HL-60/S4 (cell line): ENCODE data around the gene TCF12.

Experiments used
- in situ Hi-C: fragments of 300-500 bp; cut with MboI; formaldehyde crosslinking; loops from 2 replicates; pipeline ENCODE4 v1.14.3; 2022; ENCODE audit warnings: low sequenced_read_pairs

Gene TCF12

DNA sequence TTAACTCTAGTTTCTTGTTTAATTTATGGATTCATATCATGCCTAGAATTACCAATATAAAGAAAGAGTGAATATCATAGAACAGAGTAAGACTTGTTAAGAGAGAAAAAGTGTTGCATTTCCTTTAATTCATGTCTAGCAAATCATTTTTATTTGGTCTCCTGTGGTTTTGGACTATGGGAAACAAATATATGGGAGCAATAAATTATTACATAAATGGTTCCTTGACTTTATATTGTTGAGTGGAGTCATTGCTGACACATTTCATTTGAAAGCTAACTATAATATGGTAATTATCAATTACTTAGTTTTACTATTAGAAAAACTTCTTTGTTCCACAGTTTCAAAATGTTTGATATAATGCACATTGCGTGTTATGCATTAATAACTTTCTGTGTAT, 313.1 kb downstream of the TCF12 start:
- in situ Hi-C loops: no loop called here

DNA sequence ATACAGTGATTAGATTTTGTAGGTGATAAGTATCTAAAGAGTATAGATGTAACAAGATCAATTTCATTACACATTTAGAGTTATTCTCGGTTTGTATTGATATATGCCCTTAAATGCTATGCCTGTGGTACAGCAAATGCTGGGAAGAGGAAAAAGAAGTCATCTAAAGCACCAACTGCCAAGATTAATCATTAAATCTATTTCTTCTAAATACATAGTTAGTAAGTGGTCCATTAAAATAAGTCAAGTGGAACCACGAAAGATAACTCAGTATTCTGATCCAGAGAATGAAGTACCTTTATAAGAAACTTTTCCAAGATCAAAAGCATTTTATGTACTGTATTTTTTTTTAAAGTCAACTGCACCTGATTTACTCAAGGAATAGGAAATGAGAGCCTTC, 315.7 kb downstream of the TCF12 start:
- in situ Hi-C loops: no loop called here

DNA sequence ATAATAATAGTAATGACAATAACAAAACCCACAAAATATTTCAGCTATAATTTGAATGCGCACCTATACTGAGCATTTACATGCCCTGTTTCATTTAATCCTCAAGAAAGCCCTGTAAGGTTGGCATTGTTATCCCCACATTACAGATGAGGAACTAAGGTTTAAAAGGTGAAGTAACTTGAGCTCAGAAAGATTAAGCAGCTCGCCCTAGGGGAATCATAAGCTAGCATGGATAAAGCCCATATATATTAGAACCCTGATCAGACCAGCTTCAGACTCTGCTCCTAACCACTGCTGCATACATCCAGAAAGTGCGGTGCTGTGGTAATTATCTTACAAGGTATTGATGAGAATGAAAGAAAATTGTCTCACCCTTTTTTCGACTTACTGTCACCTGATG, 316.7 kb downstream of the TCF12 start:
- in situ Hi-C loops: no loop called here

GRCh38 chr15:57235873-57236272, 317.4 kb downstream of the TCF12 start:
- in situ Hi-C loops: no loop called here

- in situ Hi-C loops: no loop called here
These were observed 318.3 kb downstream of the TCF12 start for GRCh38 chr15:57236561-57237300.

- in situ Hi-C loops: no loop called here
These were observed 318.8 kb downstream of the TCF12 start for GRCh38 chr15:57237301-57237642.

DNA sequence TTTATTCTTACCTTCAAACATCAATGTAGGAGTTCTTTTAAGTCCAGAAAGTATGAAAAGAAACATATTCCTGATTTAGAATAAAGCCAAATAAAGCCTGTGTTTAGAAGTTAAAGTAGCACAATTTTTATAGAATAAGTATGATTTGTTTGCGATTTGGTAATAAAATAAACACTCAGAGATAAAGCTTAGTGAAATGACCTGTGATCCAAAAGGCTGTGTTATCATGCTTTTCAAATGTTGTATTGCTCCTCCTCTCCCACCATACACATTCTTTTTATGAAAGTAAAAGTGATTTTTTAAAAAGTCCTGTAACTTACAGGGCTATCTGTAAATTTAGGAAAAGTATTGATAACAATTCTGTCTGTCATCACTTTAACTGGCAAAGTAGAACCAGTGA, 319.2 kb downstream of the TCF12 start:
- in situ Hi-C loops: no loop called here

DNA sequence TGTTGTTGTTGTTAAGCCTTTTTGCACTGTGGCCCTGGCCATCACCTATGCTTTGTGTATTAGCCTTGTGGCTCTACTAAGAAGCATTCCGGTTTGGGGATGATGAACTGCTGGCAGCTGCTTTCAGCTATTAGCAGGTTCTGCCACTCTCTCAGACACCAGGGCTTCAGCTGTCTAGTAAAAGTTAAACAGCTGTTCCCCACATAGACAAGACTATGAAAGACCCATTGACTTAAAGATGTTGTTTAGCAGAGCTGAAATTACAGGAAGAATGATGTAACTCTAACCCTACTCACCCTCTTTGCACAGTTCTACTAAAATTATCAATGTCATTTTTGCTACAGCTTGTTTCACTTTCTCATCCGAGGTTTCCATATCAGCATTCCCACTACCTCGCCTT, 326.7 kb downstream of the TCF12 start:
- in situ Hi-C loops: no loop called here

- in situ Hi-C loops: no loop called here
These were observed 327.3 kb downstream of the TCF12 start for GRCh38 chr15:57245714-57246113.

DNA sequence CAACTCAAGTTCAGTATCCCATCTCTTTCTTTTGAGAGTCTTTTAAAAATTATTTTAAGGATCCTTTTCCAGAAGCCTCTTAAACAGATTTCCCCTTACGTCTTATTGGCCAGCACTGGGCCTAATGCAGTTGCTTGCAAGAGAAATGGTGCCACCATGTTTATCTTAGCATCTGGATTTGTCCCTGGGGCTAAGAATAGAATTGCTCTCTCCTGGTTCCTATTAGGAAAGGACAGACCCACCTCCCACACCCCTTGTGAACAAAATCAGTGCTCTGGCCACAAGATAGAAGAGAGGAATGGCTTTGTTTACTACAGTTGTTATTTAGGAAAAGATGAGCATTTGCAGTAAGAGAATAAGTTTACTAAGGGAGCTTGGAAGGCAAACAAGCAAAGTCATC, 329.6 kb downstream of the TCF12 start:
- in situ Hi-C loops: no loop called here

DNA sequence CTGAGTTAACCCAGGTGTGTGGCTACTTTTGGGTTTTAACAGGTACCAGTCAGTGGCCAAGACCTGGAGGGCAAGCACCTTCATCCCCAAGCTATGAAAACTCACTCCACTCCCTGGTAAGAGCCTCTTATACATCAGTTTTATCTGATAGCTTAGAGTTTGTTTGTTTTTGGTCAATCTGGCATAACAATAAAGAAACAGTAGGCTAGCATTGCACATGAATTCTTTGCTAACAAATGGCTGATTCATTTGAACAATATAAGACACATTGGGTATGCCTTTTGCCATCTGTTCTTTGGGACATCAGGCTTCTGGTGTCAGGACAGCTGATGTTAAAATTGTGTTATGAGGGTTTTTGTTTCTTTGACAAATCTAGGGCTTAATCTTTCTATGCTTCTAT, 332.9 kb downstream of the TCF12 start:
- in situ Hi-C loops: no loop called here

- in situ Hi-C loops: no loop called here
These were observed 333.5 kb downstream of the TCF12 start for GRCh38 chr15:57251941-57252340.

DNA sequence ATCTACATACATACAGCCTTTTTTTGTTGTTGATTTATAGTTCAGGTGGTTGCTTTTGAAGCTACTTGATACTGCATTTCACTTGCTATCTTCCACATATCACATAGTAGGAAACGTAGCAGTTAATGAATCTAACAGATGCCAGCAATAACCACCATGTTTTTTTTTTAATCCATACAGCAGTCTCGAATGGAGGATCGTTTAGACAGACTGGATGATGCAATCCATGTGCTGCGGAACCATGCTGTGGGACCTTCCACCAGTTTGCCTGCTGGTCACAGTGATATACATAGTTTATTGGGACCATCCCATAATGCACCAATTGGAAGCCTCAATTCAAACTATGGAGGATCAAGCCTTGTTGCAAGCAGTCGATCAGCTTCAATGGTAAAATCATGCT, 334.6 kb downstream of the TCF12 start:
- in situ Hi-C loops: no loop called here

DNA sequence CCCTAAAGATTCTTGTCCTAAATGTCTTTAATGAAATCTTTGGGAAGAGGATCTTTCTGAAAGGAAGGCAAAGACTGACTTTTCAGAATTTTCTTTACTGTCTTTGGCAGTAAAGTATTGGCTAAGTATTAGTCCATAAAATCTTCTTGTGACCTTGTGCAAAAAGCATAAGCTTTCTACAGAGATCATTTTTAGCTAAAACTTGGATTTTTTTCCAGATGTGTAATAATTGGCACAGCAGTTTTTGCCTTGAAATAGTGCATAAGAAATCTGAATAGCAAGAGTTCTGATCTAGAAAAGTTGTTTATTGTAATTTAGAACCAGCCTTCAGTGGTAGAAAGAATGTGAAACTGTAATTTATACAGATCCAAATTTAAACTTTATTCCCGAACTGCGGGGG, 335.1 kb downstream of the TCF12 start:
- in situ Hi-C loops: no loop called here

DNA sequence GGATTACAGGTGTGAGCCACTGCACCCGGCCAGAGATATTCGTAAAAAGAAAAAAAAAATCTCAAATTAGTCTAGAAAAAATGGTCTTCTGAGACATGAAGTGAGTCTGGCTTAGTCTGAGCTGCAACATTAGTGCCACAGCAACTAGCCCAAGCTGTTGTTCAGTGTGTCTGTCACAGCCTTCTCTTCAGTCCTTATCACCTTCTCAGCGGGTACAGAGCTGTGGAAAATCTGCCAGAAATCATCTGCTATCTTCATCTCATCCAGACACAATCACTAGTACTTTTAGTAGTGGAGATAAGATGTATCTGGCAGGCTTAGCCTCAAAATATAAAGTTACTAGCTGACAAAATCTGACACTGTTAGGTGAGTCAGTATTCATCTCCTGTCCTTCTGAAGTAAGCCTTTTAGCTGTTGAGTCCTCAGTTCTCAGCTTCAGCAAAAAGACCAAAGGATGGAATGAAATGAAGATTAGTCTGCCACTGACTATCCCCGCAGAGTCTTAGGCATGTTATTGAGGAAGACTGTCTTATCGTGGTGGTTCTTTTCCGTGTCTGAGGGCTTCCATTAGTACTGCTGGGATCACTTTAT, 337.4 kb downstream of the TCF12 start:
- in situ Hi-C loops: no loop called here

- in situ Hi-C loops: no loop called here
These were observed 338.5 kb downstream of the TCF12 start for GRCh38 chr15:57256939-57257338.

DNA sequence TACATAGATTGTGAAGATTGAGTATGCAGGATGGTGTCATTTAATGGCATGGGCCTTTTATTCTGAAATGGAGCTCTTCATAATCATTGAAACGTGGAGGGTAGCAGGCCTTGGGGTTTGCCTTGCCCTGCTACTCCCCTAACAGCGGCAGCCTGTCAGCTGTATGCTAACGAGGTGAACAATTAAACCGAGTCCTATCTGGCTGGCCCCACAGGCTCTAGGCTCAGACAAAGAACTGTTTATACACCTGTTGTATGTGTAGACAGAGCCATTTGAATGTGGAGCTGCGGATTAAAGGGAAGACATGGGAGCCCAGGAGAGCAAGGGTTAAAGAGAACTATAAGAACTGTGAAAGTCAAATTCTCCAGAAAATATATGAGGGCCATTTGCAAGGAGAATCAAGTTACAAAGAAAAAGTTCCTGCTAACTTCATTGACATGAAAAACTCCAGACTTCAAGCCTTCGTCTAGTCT, 341.2 kb downstream of the TCF12 start:
- in situ Hi-C loops: no loop called here

DNA sequence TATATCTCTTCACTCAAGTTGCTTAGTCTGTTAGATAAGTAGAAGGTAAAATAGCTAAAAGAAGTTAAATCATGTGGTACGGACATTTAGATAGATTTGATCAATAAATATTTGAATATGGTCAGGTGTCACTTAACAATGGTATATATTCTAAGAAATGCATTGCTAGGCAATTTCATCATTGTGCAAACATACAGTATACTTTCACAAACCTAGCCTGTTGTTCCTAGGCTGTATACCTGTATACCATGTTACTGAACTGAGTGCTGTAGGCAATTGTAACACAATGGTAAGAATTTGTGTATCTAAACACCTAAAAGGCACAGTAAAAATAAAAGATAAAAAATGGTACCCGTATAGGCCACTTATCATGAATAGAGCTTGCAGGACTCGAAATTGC, 345.1 kb downstream of the TCF12 start:
- in situ Hi-C loops: no loop called here

- in situ Hi-C loops: no loop called here
These were observed 354.4 kb downstream of the TCF12 start for GRCh38 chr15:57272771-57273357.

- in situ Hi-C loops: no loop called here
These were observed 355.0 kb downstream of the TCF12 start for GRCh38 chr15:57273402-57273801.

DNA sequence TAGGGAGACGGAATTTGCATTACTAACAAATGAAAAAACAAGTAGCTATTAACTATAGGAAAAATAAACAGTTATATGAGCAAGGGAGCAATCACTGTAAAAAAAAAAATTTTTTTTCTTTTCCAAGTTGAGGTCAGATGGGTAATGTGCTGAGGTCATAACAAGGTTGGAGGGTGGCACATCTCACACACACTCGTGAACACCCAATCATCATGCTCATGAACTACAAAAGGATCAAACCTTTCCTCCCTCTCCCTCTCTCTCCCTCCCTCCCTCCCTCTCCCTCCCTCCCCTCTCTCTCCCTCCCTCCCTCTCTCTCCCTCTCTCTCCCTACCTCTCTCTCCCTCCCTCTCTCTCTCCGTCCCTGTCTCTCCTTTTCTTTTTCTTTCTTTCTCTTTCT, 360.0 kb downstream of the TCF12 start:
- in situ Hi-C loops: no loop called here

GRCh38 chr15:57280464-57280863, 362.0 kb downstream of the TCF12 start:
- in situ Hi-C loops: no loop called here

GRCh38 chr15:57281321-57281720, 362.9 kb downstream of the TCF12 start:
- in situ Hi-C loops: no loop called here
